H1 (cell line): ENCODE measurements around the gene PODN. TPM values are rescaled to one million over a fixed set of nuclear protein-coding genes. Genes with fewer than 3 reads are reported as not detected.

Source experiments
- CTCF ChIA-PET: fragments of 300-600 bp; sonication (Branson Sonifier 250); formaldehyde crosslinking; loops from one replicate; lab custom pipeline; 2021; ENCODE audit not compliant: partially characterized antibody; lab: Charles Lee
- POLR2A ChIA-PET: fragments of 300-600 bp; sonication (Branson Sonifier 250); formaldehyde crosslinking; loops from one replicate; lab custom pipeline; 2021; ENCODE audit warnings: inconsistent platforms; ENCODE audit not compliant: partially characterized antibody; lab: Charles Lee
- DNase-seq, 2 experiments: peaks; one replicate each; pipeline versions ENCODE4 v3.0.0 to v3.0.0-alpha.2; 2010 to 2022; ENCODE audit warnings: low spot score in 2 of 2, low read depth in 1 of 2, mixed read lengths in 1 of 2
- FAIRE-seq: peaks from 2 replicates; lab custom pipeline; 2011; peaks lifted over from hg19 to GRCh38; lab: Jason Lieb, UNC
- H2AFZ ChIP-seq: 2 replicates; pipeline ENCODE4 v1.8.1; 2012; ENCODE audit warnings: low read length, inconsistent platforms
- H2AK5ac ChIP-seq: 2 replicates; pipeline ENCODE4 v1.6.1; 2013; ENCODE audit warnings: low read depth, low read length
- H2BK120ac ChIP-seq: replicated peaks from 2 replicates; pipeline ENCODE3; 2013; ENCODE audit warnings: low read depth, low read length, inconsistent platforms
- H2BK12ac ChIP-seq: 2 replicates; pipeline ENCODE4 v1.6.1; 2013; ENCODE audit warnings: low read depth, low read length
- H2BK15ac ChIP-seq: 2 replicates; pipeline ENCODE4 v1.6.1; 2013; ENCODE audit warnings: low read length
- H2BK20ac ChIP-seq: 2 replicates; pipeline ENCODE4 v1.6.1; 2013; ENCODE audit warnings: low read length
- H2BK5ac ChIP-seq: 2 replicates; pipeline ENCODE4 v1.6.1; 2013; ENCODE audit warnings: low read depth, low read length
- H3K14ac ChIP-seq: 2 replicates; pipeline ENCODE4 v1.6.1; 2013; ENCODE audit warnings: inconsistent platforms; ENCODE audit not compliant: insufficient read length
- H3K18ac ChIP-seq: 2 replicates; pipeline ENCODE4 v1.6.1; 2013; ENCODE audit warnings: low read length; ENCODE audit errors: extremely low read depth
- H3K23ac ChIP-seq: 2 replicates; pipeline ENCODE4 v1.6.1; 2013; ENCODE audit warnings: inconsistent platforms; ENCODE audit not compliant: insufficient read length
- H3K23me2 ChIP-seq: 2 replicates; pipeline ENCODE4 v1.6.1; 2013; ENCODE audit warnings: low read depth, low read length
- H3K27ac ChIP-seq: 2 replicates; pipeline ENCODE4 v1.6.1; 2011; ENCODE audit warnings: low read depth, low read length, inconsistent platforms
- H3K27me3 ChIP-seq, 4 experiments: replicated peaks in 1 of 4; 1 replicate in 1 of 4; 2 replicates in 3 of 4; pipeline versions ENCODE4 v1.6.1 to v1.8.1; 2011 to 2013; ENCODE audit warnings: low read length in 3 of 4, mild to moderate bottlenecking in 3 of 4, inconsistent platforms in 2 of 4, mixed read lengths in 2 of 4, moderate library complexity in 1 of 4; ENCODE audit not compliant: control insufficient read depth in 3 of 4, insufficient read depth in 3 of 4; ENCODE audit errors: extremely low read depth in 1 of 4
- H3K36me3 ChIP-seq, 4 experiments: 2 replicates each; pipeline versions ENCODE4 v1.6.1 to v1.8.1; 2011 to 2013; ENCODE audit warnings: mild to moderate bottlenecking in 4 of 4, low read length in 3 of 4, moderate library complexity in 2 of 4, control low read depth in 1 of 4, inconsistent platforms in 1 of 4; ENCODE audit not compliant: insufficient read depth in 4 of 4, control insufficient read depth in 2 of 4
- H3K4ac ChIP-seq: replicated peaks from 2 replicates; pipeline ENCODE3; 2013; ENCODE audit warnings: low read length, low read depth, mixed read lengths, inconsistent platforms; ENCODE audit not compliant: insufficient read length
- H3K4me1 ChIP-seq, 4 experiments: replicated peaks in 1 of 4; 1 replicate in 1 of 4; 2 replicates in 3 of 4; pipeline versions ENCODE4 v1.6.1 to v1.8.1; 2011 to 2013; ENCODE audit warnings: low read length in 3 of 4, inconsistent platforms in 2 of 4, mixed read lengths in 1 of 4; ENCODE audit not compliant: insufficient read depth in 4 of 4, control insufficient read depth in 3 of 4
- H3K4me2 ChIP-seq, 2 experiments: 2 replicates each; pipeline versions ENCODE4 v1.6.1 to v1.8.1; 2011 to 2013; ENCODE audit warnings: low read depth in 2 of 2, low read length in 2 of 2, control low read depth in 1 of 2, inconsistent platforms in 1 of 2, mild to moderate bottlenecking in 1 of 2; ENCODE audit not compliant: insufficient read depth in 1 of 2
- H3K4me3 ChIP-seq, 4 experiments: fragments of 200-600, 300-600 bp in 1 of 4; sonication (generic), shearing (Covaris generic), sonication (Bioruptor Twin) in 1 of 4; 2 replicates each; pipeline versions ENCODE4 v1.5.1 to v1.8.1; 2011 to 2016; ENCODE audit warnings: low read length in 4 of 4, low read depth in 3 of 4, control low read depth in 2 of 4, inconsistent platforms in 2 of 4, mild to moderate bottlenecking in 2 of 4, mixed read lengths in 1 of 4, moderate library complexity in 1 of 4; ENCODE audit not compliant: insufficient read depth in 2 of 4; ENCODE audit errors: extremely low read depth in 1 of 4
- H3K56ac ChIP-seq: replicated peaks from 2 replicates; pipeline ENCODE3; 2013; ENCODE audit warnings: low read depth, mild to moderate bottlenecking, mixed read lengths, low read length, inconsistent platforms; ENCODE audit not compliant: insufficient read length
- H3K79me1 ChIP-seq: 2 replicates; pipeline ENCODE4 v1.6.1; 2013; ENCODE audit warnings: low read depth, low read length, control low read depth
- H3K79me2 ChIP-seq, 2 experiments: 2 replicates each; pipeline versions ENCODE4 v1.6.1 to v1.8.1; 2012 to 2013; ENCODE audit warnings: low read length in 2 of 2, mild to moderate bottlenecking in 2 of 2, inconsistent platforms in 1 of 2; ENCODE audit not compliant: insufficient read depth in 2 of 2, control insufficient read depth in 1 of 2
- H3K9ac ChIP-seq, 4 experiments: replicated peaks in 1 of 4; 1 replicate in 1 of 4; 2 replicates in 3 of 4; pipeline versions ENCODE4 v1.6.1 to v1.8.1; 2011 to 2013; ENCODE audit warnings: low read depth in 3 of 4, low read length in 3 of 4, control low read depth in 2 of 4, mild to moderate bottlenecking in 2 of 4, moderate library complexity in 2 of 4, inconsistent platforms in 1 of 4; ENCODE audit errors: extremely low read depth in 1 of 4
- H3K9me3 ChIP-seq, 2 experiments: 2 replicates each; pipeline versions ENCODE4 v1.6.1 to v1.8.1; 2012 to 2013; ENCODE audit warnings: mild to moderate bottlenecking in 2 of 2, moderate library complexity in 2 of 2, control low read depth in 1 of 2, inconsistent platforms in 1 of 2, low read depth in 1 of 2, low read length in 1 of 2, mixed read lengths in 1 of 2; ENCODE audit not compliant: insufficient read depth in 2 of 2
- H4K20me1 ChIP-seq, 2 experiments: replicated peaks in 1 of 2; 2 replicates each; pipeline versions ENCODE3 to v1.8.1; 2011 to 2013; ENCODE audit warnings: inconsistent platforms in 2 of 2, low read length in 2 of 2, mild to moderate bottlenecking in 1 of 2; ENCODE audit not compliant: insufficient read depth in 2 of 2, control insufficient read depth in 1 of 2
- H4K5ac ChIP-seq: 2 replicates; pipeline ENCODE4 v1.6.1; 2013; ENCODE audit warnings: low read length, low read depth, mixed read lengths, inconsistent platforms; ENCODE audit not compliant: insufficient read length
- H4K8ac ChIP-seq: 2 replicates; pipeline ENCODE4 v1.8.0; 2013; ENCODE audit warnings: mild to moderate bottlenecking, moderate library complexity, low read length, inconsistent platforms; ENCODE audit not compliant: insufficient read depth; ENCODE audit errors: extremely low read depth
- H4K91ac ChIP-seq: replicated peaks from 2 replicates; pipeline ENCODE3; 2013; ENCODE audit warnings: low read length, mixed read lengths, inconsistent platforms; ENCODE audit not compliant: insufficient read length
- BACH1 ChIP-seq: IDR thresholded peaks from 2 replicates; pipeline ENCODE4 v1.6.1; 2012; ENCODE audit warnings: low read length, improper control_type of control experiment
- CBX5 ChIP-seq: fragments of 300-800, 300-1000 bp; sonication (generic); IDR thresholded peaks from 2 replicates; pipeline ENCODE4 v1.7.1; 2016; ENCODE audit warnings: antibody characterized with exemption, low read length, low read depth
- CEBPB ChIP-seq: IDR thresholded peaks from 2 replicates; pipeline ENCODE4 v1.6.1; 2012; ENCODE audit warnings: low read depth, low read length
- EGR1 ChIP-seq: IDR thresholded peaks from 2 replicates; pipeline ENCODE4 v1.6.1; 2011; ENCODE audit warnings: low read depth, low read length, borderline replicate concordance
- GABPA ChIP-seq: IDR thresholded peaks from 2 replicates; pipeline ENCODE4 v1.6.1; 2011; ENCODE audit warnings: mild to moderate bottlenecking, low read length, moderate library complexity, borderline replicate concordance; ENCODE audit not compliant: insufficient read depth
- HDAC6 ChIP-seq: IDR thresholded peaks from one replicate; pipeline ENCODE4 v1.7.1; 2012; ENCODE audit warnings: low read depth, mild to moderate bottlenecking, inconsistent platforms, low read length, moderate library complexity
- JUND ChIP-seq: IDR thresholded peaks from 2 replicates; pipeline ENCODE4 v1.6.1; 2011; ENCODE audit warnings: mild to moderate bottlenecking, improper control_type of control experiment, low read length
- KDM1A ChIP-seq: fragments of 200-600, 300-600 bp; sonication (generic); IDR thresholded peaks from 2 replicates; pipeline ENCODE4 v1.7.1; 2016; ENCODE audit warnings: mild to moderate bottlenecking, low read length, borderline replicate concordance
- PHF8 ChIP-seq: fragments of 200-600 bp; sonication (generic); conservative IDR thresholded peaks from 2 replicates; pipeline ENCODE4 v1.7.1; 2012; ENCODE audit warnings: low read depth, mild to moderate bottlenecking, inconsistent platforms, low read length, moderate library complexity
- POLR2A ChIP-seq, 2 experiments: IDR thresholded peaks; 1 replicate in 1 of 2; 2 replicates in 1 of 2; pipeline ENCODE4 v1.6.1; 2011; ENCODE audit warnings: low read depth in 2 of 2, low read length in 2 of 2, mild to moderate bottlenecking in 2 of 2; ENCODE audit errors: control extremely low read depth in 1 of 2
- RFX5 ChIP-seq: IDR thresholded peaks from 2 replicates; pipeline ENCODE4 v1.6.1; 2011; ENCODE audit warnings: low read depth, low read length, improper control_type of control experiment, borderline replicate concordance
- SIN3A ChIP-seq, 2 experiments: IDR thresholded peaks in 1 of 2; conservative IDR thresholded peaks in 1 of 2; 2 replicates each; pipeline ENCODE4 v1.6.1; 2011 to 2012; ENCODE audit warnings: low read length in 2 of 2, improper control_type of control experiment in 1 of 2, low read depth in 1 of 2, mild to moderate bottlenecking in 1 of 2
- TAF7 ChIP-seq: optimal IDR thresholded peaks from 2 replicates; pipeline ENCODE3; 2011; ENCODE audit warnings: low read depth, mild to moderate bottlenecking, inconsistent platforms, low read length, moderate library complexity, borderline replicate concordance
- TCF12 ChIP-seq: IDR thresholded peaks from 2 replicates; pipeline ENCODE4 v1.6.1; 2011; ENCODE audit warnings: low read depth, mild to moderate bottlenecking, low read length
- ZNF274 ChIP-seq: IDR thresholded peaks from 2 replicates; pipeline ENCODE4 v1.7.0; 2012; ENCODE audit warnings: low read length, borderline replicate concordance; ENCODE audit errors: extremely low read depth
- WGBS, 2 experiments: shearing (Covaris generic) in 1 of 2; methylation state at CpG; one replicate each; pipeline versions ENCODE4 v1.1.6 to v1.1.7; 2013 to 2015; ENCODE audit warnings: low lambda C conversion rate in 2 of 2, mixed read lengths in 2 of 2, inconsistent platforms in 1 of 2, low coverage in 1 of 2, missing lambda C conversion rate in 1 of 2; ENCODE audit not compliant: insufficient replicate concordance in 2 of 2, insufficient coverage in 1 of 2, insufficient read length in 1 of 2; ENCODE audit errors: extremely low coverage in 1 of 2, missing lambda C conversion rate in 1 of 2; 5-methylcytosine and 5-hydroxymethylcytosine counted together
- polyA plus RNA-seq, 7 experiments: library from polyadenylated mRNA; depleted of rRNA in 3 of 7; stranded (reverse) in 5 of 7; unstranded in 2 of 7; fragments of >200 nt in 5 of 7; fragments of 200-250 nt in 2 of 7; gene quantifications; 1 replicate in 5 of 7; 2 replicates in 1 of 7; 4 replicates in 1 of 7; pipeline versions ENCODE4 v1.2.1 to v1.2.3, GENCODE V29; 2011 to 2013; ENCODE audit warnings: missing spikeins in 2 of 7, mixed read lengths in 2 of 7
- total RNA-seq: library from RNA; stranded (reverse); fragmentation: NEBNext Ultra II Directional; extraction: Animal tissue kit (Norgen Biotek cat#: 25700); gene quantifications from 2 replicates; pipeline ENCODE4 v1.2.1, GENCODE V29; 2021

PODN gene
- total and polyA plus RNA-seq, 2 of the 8 experiments (the other 6 are each of a cell fraction or from before 2014, with no cell fraction given), result 0.11 to 0.17 TPM

DNA sequence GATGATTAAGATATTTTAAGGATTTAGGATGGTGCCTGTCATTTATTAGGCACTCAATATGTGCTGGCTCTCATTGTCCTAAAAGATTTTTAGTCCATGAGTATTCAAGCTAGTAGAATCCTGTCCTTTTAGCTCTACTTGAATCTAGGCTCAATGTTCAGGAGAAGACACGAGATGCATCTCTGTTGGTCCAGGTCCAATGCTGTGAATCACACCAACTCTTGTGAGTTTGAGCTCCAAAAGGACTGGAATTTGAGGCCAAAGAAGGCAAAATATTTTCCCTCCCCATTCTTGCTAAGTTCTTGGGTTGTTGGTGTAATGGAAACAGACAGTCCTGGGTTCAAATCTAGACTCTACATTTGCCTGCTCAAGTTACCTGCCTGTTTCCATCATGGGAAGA lies 1.4 kb upstream of the PODN start:
- CTCF ChIA-PET, result interaction anchor here (1.1 to 2.4 kb wide), 6 partner anchors 12 to 139 kb away, joined by 3 to 6 read pairs (median 5); partner anchors contain the start of gene ECHDC2
- Histone ChIP-seq H2AFZ (no peak overlapping the region), H4K5ac (no peak overlapping the region), H3K27ac (no peak overlapping the region), H3K4me2 (no peak overlapping the region; a peak in 1 of 4 replicates), H2BK5ac (no peak overlapping the region), H2AK5ac (no peak overlapping the region), H4K91ac (no peak overlapping the region), H3K9ac (no peak overlapping the region), H2BK15ac (no peak overlapping the region), H2BK12ac (no peak overlapping the region), H2BK120ac (no peak overlapping the region), H3K56ac (no peak overlapping the region), H3K27me3 (peaks cover 30 to 56% (median 50%) of the 10 kb centered on the region in 4 experiments), H3K4me1 (peaks cover 0 to 9% (median 3%) of the 10 kb centered on the region in 4 experiments; a peak in 5 of 7 replicates), H4K20me1 (no peaks in the 10 kb centered on the region), H3K4ac (no peak overlapping the region), H3K79me2 (no peaks in the 10 kb centered on the region), H3K18ac (no peak overlapping the region), H3K14ac (no peak overlapping the region), H4K8ac (no peak overlapping the region), H3K9me3 (no peaks in the 10 kb centered on the region), H3K23me2 (peaks cover 11% of the 10 kb centered on the region; the same call in 1 of the 2 replicates), H2BK20ac (no peak overlapping the region), H3K4me3 (no peak overlapping the region), H3K36me3 (no peaks in the 10 kb centered on the region), H3K23ac (no peak overlapping the region), H3K79me1 (no peaks in the 10 kb centered on the region)
- no peak for DNase-seq
- no peak for FAIRE-seq
- 89% methylated on average over 1 of the region's 1 CpG; no CpG with 5 or more reads in 1 of the 2 experiments for WGBS, 2 experiments
- POLR2A ChIA-PET, result interaction anchor here (1.1 kb wide), 1 partner anchor 16 kb away, joined by 3 read pairs; no protein-coding TSS in a partner anchor
- TF ChIP-seq SIN3A (conservative IDR thresholded peaks at IDR 0.05 in 1 of 2, IDR thresholded peaks at IDR 0.05 in 1 of 2; ENCODE audit: low read depth in 1 of 2, low read length in 2 of 2) (no peak), KDM1A (no peak), HDAC6 (no peak), PHF8 (no peak), JUND (no peak), EGR1 (no peak), CBX5 (no peak), BACH1 (no peak), TAF7 (no peak), GABPA (no peak), RFX5 (no peak), CEBPB (no peak), ZNF274 (no peak), POLR2A (IDR thresholded peaks at IDR 0.05; ENCODE audit: control extremely low read depth in 1 of 2, low read depth in 2 of 2, low read length in 2 of 2) (no peak), TCF12 (no peak)
